22Rv1 (cell line): ENCODE results near the gene SEC14L5.

Experiments used
- CTCF ChIP-seq: fragments of 450-650 bp; IDR thresholded peaks from 2 replicates; pipeline ENCODE4 v1.5.1; 2017; ENCODE audit warnings: mild to moderate bottlenecking
- ZFX ChIP-seq: fragments of 450-650 bp; IDR thresholded peaks from 2 replicates; pipeline ENCODE4 v1.6.1; 2017; ENCODE audit warnings: antibody characterized with exemption, borderline replicate concordance

DNA sequence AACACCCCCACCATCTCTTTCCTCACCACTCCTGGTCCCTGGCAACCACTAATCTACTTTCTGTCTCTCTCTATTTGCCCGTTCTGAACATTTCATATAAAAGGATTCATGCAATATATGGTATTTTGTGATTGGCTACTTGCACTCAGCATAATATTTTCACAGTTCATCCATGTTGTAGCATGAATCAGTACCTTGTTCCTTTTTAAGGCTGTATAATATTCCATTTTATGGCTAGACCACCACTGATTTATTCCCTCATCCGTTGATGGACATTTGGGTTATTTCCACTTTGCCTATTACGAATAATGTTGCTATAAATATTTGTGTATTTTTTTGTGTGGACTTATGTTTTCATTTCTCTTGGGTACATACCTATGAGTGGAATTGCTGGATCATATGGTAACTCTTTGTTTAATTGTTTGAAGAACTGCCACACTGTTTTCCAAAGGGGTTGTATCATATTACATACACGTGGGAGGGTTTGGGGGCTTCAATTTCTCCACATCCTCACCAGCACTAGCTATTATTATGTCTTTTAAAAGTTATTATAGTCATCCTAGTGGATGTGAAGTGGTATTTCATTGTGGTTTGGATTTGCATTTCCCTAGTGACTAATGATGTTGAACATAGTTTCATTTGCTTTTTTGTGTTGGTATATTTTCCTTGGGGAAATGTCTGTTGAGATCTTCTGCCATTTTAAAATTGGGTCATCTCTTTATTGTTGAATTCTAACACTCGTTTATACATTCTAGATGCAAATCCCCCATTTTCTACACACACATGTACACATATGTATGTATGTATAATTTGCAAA lies 26.3 kb downstream of the SEC14L5 start:
- TF ChIP-seq CTCF (no peak), ZFX (no peak)
